Liver (tissue), 3 donors: ENCODE measurements around the gene KNDC1.

Source experiments
- ATF3 ChIP-seq: IDR thresholded peaks from 2 replicates; pipeline ENCODE4 v1.6.1; 2016; ENCODE audit warnings: antibody characterized with exemption
- CTCF ChIP-seq: fragments of 150-350 bp; IDR thresholded peaks from 2 replicates; pipeline ENCODE4 v1.5.1; 2017; ENCODE audit warnings: improper control_type of control experiment, low read depth, low read length; ENCODE audit not compliant: missing input control
- FOXA1 ChIP-seq: IDR thresholded peaks from 2 replicates; pipeline ENCODE4 v1.6.1; 2016; ENCODE audit warnings: antibody characterized with exemption
- FOXA2 ChIP-seq: IDR thresholded peaks from 2 replicates; pipeline ENCODE4 v1.6.1; 2016; ENCODE audit warnings: antibody characterized with exemption
- GABPA ChIP-seq, 2 donors: IDR thresholded peaks in 1 of 2; conservative IDR thresholded peaks in 1 of 2; 2 replicates each; pipeline ENCODE4 v1.6.1; 2016; ENCODE audit warnings: antibody characterized with exemption in 2 of 2, mild to moderate bottlenecking in 1 of 2, moderate library complexity in 1 of 2
- JUND ChIP-seq, 2 donors: IDR thresholded peaks; 2 replicates each; pipeline ENCODE4 v1.6.1; 2016; ENCODE audit warnings: antibody characterized with exemption in 2 of 2
- MAX ChIP-seq: IDR thresholded peaks from 2 replicates; pipeline ENCODE4 v1.6.1; 2016; ENCODE audit warnings: antibody characterized with exemption
- RAD21 ChIP-seq, 2 donors: IDR thresholded peaks; 2 replicates each; pipeline ENCODE4 v1.6.1; 2016; ENCODE audit warnings: antibody characterized with exemption in 2 of 2, mild to moderate bottlenecking in 2 of 2
- REST ChIP-seq: IDR thresholded peaks from 2 replicates; pipeline ENCODE4 v1.6.1; 2016; ENCODE audit warnings: antibody characterized with exemption, mild to moderate bottlenecking
- SP1 ChIP-seq: IDR thresholded peaks from 2 replicates; pipeline ENCODE4 v1.6.1; 2018; ENCODE audit warnings: antibody characterized with exemption, mild to moderate bottlenecking
- TAF1 ChIP-seq: conservative IDR thresholded peaks from 2 replicates; pipeline ENCODE4 v1.6.1; 2016; ENCODE audit warnings: antibody characterized with exemption, mild to moderate bottlenecking
- donor health status: healthy.
- donor health status: healthy.

- TF ChIP-seq RAD21 (IDR thresholded peaks at IDR 0.05) (no peak), JUND (IDR thresholded peaks at IDR 0.05) (no peak), CTCF (no peak), REST (no peak), ATF3 (no peak), SP1 (no peak), FOXA1 (no peak), MAX (no peak), FOXA2 (no peak), TAF1 (no peak), GABPA (IDR thresholded peaks at IDR 0.05 in 1 of 2, conservative IDR thresholded peaks at IDR 0.05 in 1 of 2) (no peak)
These were observed 46.2 kb upstream of the KNDC1 start for GRCh38 chr10:133113847-133114246.
